ENCODE data around the gene TMEM126A.

The TMEM126A gene

GRCh38 chr11:85647604-85648299 is at the start of gene TMEM126A (continued):
- TF ChIP-seq ZNF660 (tag by site-specific recombination; IDR thresholded peaks at IDR 0.05) (no peak), ZNF324 (tag by site-specific recombination; IDR thresholded peaks at IDR 0.05) (no peak), ZNF707 (tag by site-specific recombination; IDR thresholded peaks at IDR 0.05) (no peak), ZNF621 (tag by site-specific recombination; IDR thresholded peaks at IDR 0.05) (no peak), HIC1 (tag by site-specific recombination; IDR thresholded peaks at IDR 0.05) (no peak), ZNF518A (tag by site-specific recombination; conservative IDR thresholded peaks at IDR 0.05; ENCODE audit: low read depth) (peak; percentile 87), KLF7 (tag by site-specific recombination; IDR thresholded peaks at IDR 0.05; ENCODE audit: borderline replicate concordance) (no peak), WT1 (tag by site-specific recombination; IDR thresholded peaks at IDR 0.05) (0 out of 2 replicates have a peak, but pooled peaks have one; percentile 42), ZNF776 (tag by site-specific recombination; IDR thresholded peaks at IDR 0.05; ENCODE audit: borderline replicate concordance) (no peak), KLF8 (tag by site-specific recombination; IDR thresholded peaks at IDR 0.05) (no peak), ZNF549 (tag by site-specific recombination; IDR thresholded peaks at IDR 0.05) (no peak), ZNF48 (tag by site-specific recombination; IDR thresholded peaks at IDR 0.05) (no peak), KLF16 (tag by site-specific recombination; IDR thresholded peaks at IDR 0.05) (no peak), PRDM2 (tag by site-specific recombination; IDR thresholded peaks at IDR 0.05; ENCODE audit: borderline replicate concordance) (no peak), GLIS1 (tag by site-specific recombination; IDR thresholded peaks at IDR 0.05) (peak; percentile 37), ZNF184 (tag by site-specific recombination; IDR thresholded peaks at IDR 0.05) (no peak), ZNF174 (tag by site-specific recombination; IDR thresholded peaks at IDR 0.05) (no peak), ZNF837 (tag by site-specific recombination; IDR thresholded peaks at IDR 0.05) (no peak), BCL11B (tag by site-specific recombination; IDR thresholded peaks at IDR 0.05; ENCODE audit: low read depth) (no peak), HOXA7 (CRISPR knock-in tag; IDR thresholded peaks at IDR 0.05; ENCODE audit: borderline replicate concordance) (no peak), ZNF350 (tag by site-specific recombination; IDR thresholded peaks at IDR 0.05) (no peak), ZNF114 (tag by site-specific recombination; IDR thresholded peaks at IDR 0.05) (no peak), OVOL3 (tag by site-specific recombination; IDR thresholded peaks at IDR 0.05) (no peak), SP2 (tag by site-specific recombination; IDR thresholded peaks at IDR 0.05) (peak; percentile 95), ZBTB20 (tag by site-specific recombination; IDR thresholded peaks at IDR 0.05) (no peak), ZNF514 (tag by site-specific recombination; IDR thresholded peaks at IDR 0.05) (no peak), ZNF354C (tag by site-specific recombination; IDR thresholded peaks at IDR 0.05; ENCODE audit: borderline replicate concordance, low read depth) (no peak), ZNF792 (tag by site-specific recombination; IDR thresholded peaks at IDR 0.05) (no peak), ZNF473 (tag by site-specific recombination; IDR thresholded peaks at IDR 0.05) (no peak)
